WTC11 (cell line): ENCODE measurements around the gene GRIN2A.

ENCODE experiments used
- ATF6 ChIP-seq: sonication (generic); formaldehyde crosslinking; IDR thresholded peaks from 2 replicates; pipeline ENCODE4 v1.8.1; 2023; ENCODE audit warnings: mild to moderate bottlenecking, missing genetic modification reagents
- MAX ChIP-seq: sonication (generic); formaldehyde crosslinking; IDR thresholded peaks from 2 replicates; pipeline ENCODE4 v1.8.0; 2022; ENCODE audit warnings: mild to moderate bottlenecking, missing genetic modification reagents
- PRRX2 ChIP-seq: fragments of 250-450 bp; sonication (Bioruptor Pico); IDR thresholded peaks from 2 replicates; pipeline ENCODE4 v1.8.0; 2021; ENCODE audit warnings: mild to moderate bottlenecking
- SP1 ChIP-seq: sonication (generic); formaldehyde crosslinking; conservative IDR thresholded peaks from 2 replicates; pipeline ENCODE4 v1.8.1; 2022; ENCODE audit warnings: missing genetic modification reagents
- STAT6 ChIP-seq: sonication (generic); formaldehyde crosslinking; conservative IDR thresholded peaks from 2 replicates; pipeline ENCODE4 v1.8.1; 2023; ENCODE audit warnings: mild to moderate bottlenecking, low read depth, missing genetic modification reagents, moderate library complexity
- ZNF121 ChIP-seq: sonication (generic); formaldehyde crosslinking; IDR thresholded peaks from 2 replicates; pipeline ENCODE4 v1.8.0; 2023; ENCODE audit warnings: missing genetic modification reagents
- TF ChIP-seq, protein P1 (sequence below): fragments of 200-600 bp; IDR thresholded peaks from 2 replicates; pipeline ENCODE4 v1.8.0; 2022; ENCODE audit warnings: antibody characterized with exemption
- TF ChIP-seq, protein P2 (sequence below): sonication (generic); formaldehyde crosslinking; IDR thresholded peaks from 2 replicates; pipeline ENCODE4 v1.8.0; 2022; ENCODE audit warnings: missing genetic modification reagents
- TF ChIP-seq, protein P3 (sequence below): sonication (generic); formaldehyde crosslinking; IDR thresholded peaks from 2 replicates; pipeline ENCODE4 v1.8.1; 2023; ENCODE audit warnings: mild to moderate bottlenecking, missing genetic modification reagents, moderate library complexity

DNA sequence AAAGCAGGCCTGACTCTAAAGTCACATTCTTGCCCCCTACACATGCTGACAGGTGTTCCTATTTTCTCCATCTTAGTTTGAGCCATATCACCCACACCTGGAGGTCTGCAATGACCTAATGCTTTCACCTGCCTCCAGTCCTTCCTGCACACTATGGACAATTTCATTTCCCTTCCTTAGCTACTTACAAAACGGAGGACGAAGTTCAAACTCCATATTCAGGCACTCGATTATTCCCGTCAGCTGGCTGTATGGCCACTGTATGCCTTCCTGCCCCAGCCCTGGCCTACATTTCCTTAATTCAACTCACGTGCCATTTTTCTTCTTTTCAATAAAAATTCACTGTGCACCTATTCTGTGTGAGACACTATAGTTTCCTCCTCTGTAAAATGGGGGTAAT is 44.9 kb downstream of the GRIN2A start:
- TF ChIP-seq, protein P1, sequence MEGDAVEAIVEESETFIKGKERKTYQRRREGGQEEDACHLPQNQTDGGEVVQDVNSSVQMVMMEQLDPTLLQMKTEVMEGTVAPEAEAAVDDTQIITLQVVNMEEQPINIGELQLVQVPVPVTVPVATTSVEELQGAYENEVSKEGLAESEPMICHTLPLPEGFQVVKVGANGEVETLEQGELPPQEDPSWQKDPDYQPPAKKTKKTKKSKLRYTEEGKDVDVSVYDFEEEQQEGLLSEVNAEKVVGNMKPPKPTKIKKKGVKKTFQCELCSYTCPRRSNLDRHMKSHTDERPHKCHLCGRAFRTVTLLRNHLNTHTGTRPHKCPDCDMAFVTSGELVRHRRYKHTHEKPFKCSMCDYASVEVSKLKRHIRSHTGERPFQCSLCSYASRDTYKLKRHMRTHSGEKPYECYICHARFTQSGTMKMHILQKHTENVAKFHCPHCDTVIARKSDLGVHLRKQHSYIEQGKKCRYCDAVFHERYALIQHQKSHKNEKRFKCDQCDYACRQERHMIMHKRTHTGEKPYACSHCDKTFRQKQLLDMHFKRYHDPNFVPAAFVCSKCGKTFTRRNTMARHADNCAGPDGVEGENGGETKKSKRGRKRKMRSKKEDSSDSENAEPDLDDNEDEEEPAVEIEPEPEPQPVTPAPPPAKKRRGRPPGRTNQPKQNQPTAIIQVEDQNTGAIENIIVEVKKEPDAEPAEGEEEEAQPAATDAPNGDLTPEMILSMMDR = no peak
- TF ChIP-seq, protein P2, sequence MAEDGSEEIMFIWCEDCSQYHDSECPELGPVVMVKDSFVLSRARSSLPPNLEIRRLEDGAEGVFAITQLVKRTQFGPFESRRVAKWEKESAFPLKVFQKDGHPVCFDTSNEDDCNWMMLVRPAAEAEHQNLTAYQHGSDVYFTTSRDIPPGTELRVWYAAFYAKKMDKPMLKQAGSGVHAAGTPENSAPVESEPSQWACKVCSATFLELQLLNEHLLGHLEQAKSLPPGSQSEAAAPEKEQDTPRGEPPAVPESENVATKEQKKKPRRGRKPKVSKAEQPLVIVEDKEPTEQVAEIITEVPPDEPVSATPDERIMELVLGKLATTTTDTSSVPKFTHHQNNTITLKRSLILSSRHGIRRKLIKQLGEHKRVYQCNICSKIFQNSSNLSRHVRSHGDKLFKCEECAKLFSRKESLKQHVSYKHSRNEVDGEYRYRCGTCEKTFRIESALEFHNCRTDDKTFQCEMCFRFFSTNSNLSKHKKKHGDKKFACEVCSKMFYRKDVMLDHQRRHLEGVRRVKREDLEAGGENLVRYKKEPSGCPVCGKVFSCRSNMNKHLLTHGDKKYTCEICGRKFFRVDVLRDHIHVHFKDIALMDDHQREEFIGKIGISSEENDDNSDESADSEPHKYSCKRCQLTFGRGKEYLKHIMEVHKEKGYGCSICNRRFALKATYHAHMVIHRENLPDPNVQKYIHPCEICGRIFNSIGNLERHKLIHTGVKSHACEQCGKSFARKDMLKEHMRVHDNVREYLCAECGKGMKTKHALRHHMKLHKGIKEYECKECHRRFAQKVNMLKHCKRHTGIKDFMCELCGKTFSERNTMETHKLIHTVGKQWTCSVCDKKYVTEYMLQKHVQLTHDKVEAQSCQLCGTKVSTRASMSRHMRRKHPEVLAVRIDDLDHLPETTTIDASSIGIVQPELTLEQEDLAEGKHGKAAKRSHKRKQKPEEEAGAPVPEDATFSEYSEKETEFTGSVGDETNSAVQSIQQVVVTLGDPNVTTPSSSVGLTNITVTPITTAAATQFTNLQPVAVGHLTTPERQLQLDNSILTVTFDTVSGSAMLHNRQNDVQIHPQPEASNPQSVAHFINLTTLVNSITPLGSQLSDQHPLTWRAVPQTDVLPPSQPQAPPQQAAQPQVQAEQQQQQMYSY (CRISPR knock-in tag) = no peak
- TF ChIP-seq MAX (no peak), ATF6 (no peak), PRRX2 (CRISPR knock-in tag) (no peak), STAT6 (no peak), SP1 (CRISPR knock-in tag) (no peak), ZNF121 (CRISPR knock-in tag) (no peak)
- TF ChIP-seq, protein P3, sequence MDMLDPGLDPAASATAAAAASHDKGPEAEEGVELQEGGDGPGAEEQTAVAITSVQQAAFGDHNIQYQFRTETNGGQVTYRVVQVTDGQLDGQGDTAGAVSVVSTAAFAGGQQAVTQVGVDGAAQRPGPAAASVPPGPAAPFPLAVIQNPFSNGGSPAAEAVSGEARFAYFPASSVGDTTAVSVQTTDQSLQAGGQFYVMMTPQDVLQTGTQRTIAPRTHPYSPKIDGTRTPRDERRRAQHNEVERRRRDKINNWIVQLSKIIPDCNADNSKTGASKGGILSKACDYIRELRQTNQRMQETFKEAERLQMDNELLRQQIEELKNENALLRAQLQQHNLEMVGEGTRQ = no peak
